PC-3 (cell line): Measurements from ENCODE around the gene EPHB2. TPM values are rescaled to one million over a fixed set of nuclear protein-coding genes. Genes with fewer than 3 reads are reported as not detected.

ENCODE experiments used
- ATAC-seq: fragments of 200-7000 bp; cut with Tn5 transposase; 2 replicates; pipeline ENCODE4 v1.9.1; 2020; ENCODE audit warnings: mild to moderate bottlenecking, moderate library complexity
- BruUV-seq: library from RNA; stranded (reverse); fragments of 400-500 nt; replicated peaks from 2 replicates; lab custom pipeline; 2021; lab: Mats Ljungman, UMichigan
- CTCF ChIA-PET: fragments of 300-600 bp; sonication (Branson Sonifier 250); formaldehyde crosslinking; loops from one replicate; lab custom pipeline; 2022; ENCODE audit warnings: antibody characterized with exemption; lab: Charles Lee
- POLR2A ChIA-PET: fragments of 300-600 bp; sonication (Branson Sonifier 250); formaldehyde crosslinking; loops from one replicate; lab custom pipeline; 2022; ENCODE audit warnings: antibody characterized with exemption; ENCODE audit not compliant: unreplicated experiment; lab: Charles Lee
- DNase-seq: peaks from one replicate; pipeline ENCODE4 v3.0.0-alpha.2; 2015
- H2AFZ ChIP-seq: fragments of 300-600 bp; sonication (generic); 2 replicates; pipeline ENCODE4 v1.6.0; 2016; ENCODE audit warnings: antibody characterized with exemption, low read length
- H3F3A ChIP-seq: fragments of 300-600 bp; sonication (generic); one replicate; pipeline ENCODE4 v1.6.0; 2017; ENCODE audit warnings: antibody characterized with exemption, low read length, control low read depth, mild to moderate bottlenecking; ENCODE audit not compliant: unreplicated experiment
- H3K27ac ChIP-seq: fragments of 300-600 bp; sonication (generic); 2 replicates; pipeline ENCODE4 v1.5.1; 2016; ENCODE audit warnings: mild to moderate bottlenecking, low read length
- H3K27me3 ChIP-seq: fragments of 300-600 bp; sonication (generic); 2 replicates; pipeline ENCODE4 v1.6.1; 2016; ENCODE audit warnings: low read length, mixed read lengths
- H3K36me3 ChIP-seq: fragments of 300-600 bp; sonication (generic); 2 replicates; pipeline ENCODE4 v1.6.1; 2016; ENCODE audit warnings: low read depth, mixed run types, low read length, mixed read lengths
- H3K4me1 ChIP-seq: fragments of 300-600 bp; sonication (generic); 2 replicates; pipeline ENCODE4 v1.5.1; 2016; ENCODE audit warnings: low read length; ENCODE audit not compliant: insufficient read depth
- H3K4me2 ChIP-seq: fragments of 300-600 bp; sonication (generic); 2 replicates; pipeline ENCODE4 v1.6.0; 2016; ENCODE audit warnings: low read length
- H3K4me3 ChIP-seq: fragments of 300-600 bp; sonication (generic); 2 replicates; pipeline ENCODE4 v1.5.1; 2016; ENCODE audit warnings: mild to moderate bottlenecking, low read length, mixed read lengths
- H3K79me2 ChIP-seq: fragments of 300-600 bp; sonication (generic); 2 replicates; pipeline ENCODE4 v1.6.1; 2017; ENCODE audit warnings: low read length, mixed read lengths
- H3K9ac ChIP-seq: fragments of 300-600 bp; sonication (generic); 2 replicates; pipeline ENCODE4 v1.6.0; 2016; ENCODE audit warnings: mild to moderate bottlenecking, low read length
- H3K9me2 ChIP-seq: fragments of 300-600 bp; sonication (generic); replicated peaks from 2 replicates; pipeline ENCODE4 v1.6.1; 2016; ENCODE audit warnings: mixed run types, low read length, mixed read lengths
- H3K9me3 ChIP-seq: fragments of 300-600 bp; sonication (generic); 2 replicates; pipeline ENCODE4 v1.6.1; 2016; ENCODE audit warnings: low read length, mixed read lengths
- H4K20me1 ChIP-seq: fragments of 300-600 bp; sonication (generic); 2 replicates; pipeline ENCODE4 v1.6.1; 2016; ENCODE audit warnings: low read length, mixed read lengths
- EZH2 ChIP-seq: fragments of 300-600 bp; sonication (generic); IDR thresholded peaks from one replicate; pipeline ENCODE4 v1.6.1; 2017; ENCODE audit warnings: antibody characterized with exemption, mild to moderate bottlenecking, low read length; ENCODE audit not compliant: unreplicated experiment
- EZH2phosphoT487 ChIP-seq: fragments of 300-600 bp; sonication (generic); IDR thresholded peaks from 2 replicates; pipeline ENCODE4 v1.6.1; 2018; ENCODE audit warnings: mild to moderate bottlenecking, antibody characterized with exemption, low read length, borderline replicate concordance
- intact Hi-C: fragments of 100-400 bp; cut with micrococcal nuclease; formaldehyde crosslinking; loops from 2 replicates; pipeline ENCODE4 v1.9.0; 2023
- total RNA-seq: library from RNA; depleted of rRNA; stranded (reverse); fragments of >200 nt; gene quantifications from 2 replicates; pipeline ENCODE4 v1.2.3, GENCODE V29; 2014
- TF ChIP-seq, protein P1 (sequence below): fragments of 300-600 bp; sonication (generic); conservative IDR thresholded peaks from 2 replicates; pipeline ENCODE4 v1.5.1; 2017; ENCODE audit warnings: antibody characterized with exemption, low read depth, mild to moderate bottlenecking, low read length

The EPHB2 gene
- total RNA-seq, 1 experiment from 2014 or later, result 23.2 TPM

DNA sequence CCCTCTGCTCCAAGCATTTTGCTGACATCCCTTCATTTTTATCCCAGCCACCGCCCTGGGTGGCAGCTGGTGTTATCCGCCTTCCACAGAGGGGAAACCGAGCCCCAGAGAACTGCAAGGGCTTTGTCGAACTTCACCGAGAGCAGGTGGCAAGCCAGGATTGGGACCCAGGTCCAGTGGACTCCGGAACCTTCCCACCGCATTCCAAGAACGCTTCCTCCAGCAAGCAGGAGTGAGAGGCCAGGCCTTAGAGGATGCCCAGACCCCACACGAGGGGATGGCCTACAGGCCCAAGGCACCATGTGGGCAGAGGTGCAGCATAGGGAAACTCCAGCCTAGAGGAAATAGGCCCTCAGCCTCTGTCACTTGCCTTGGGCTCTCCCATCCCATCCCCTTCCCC is 90.7 kb downstream of the EPHB2 start:
- DNase-seq, result no peak
- H3F3A ChIP-seq, result no peaks in the 10 kb centered on the region
- no peaks in the 10 kb centered on the region for H3K27me3 ChIP-seq
- H3K9me2 ChIP-seq, result no peaks in the 10 kb centered on the region
- H3K4me1 ChIP-seq, result peaks cover 16% of the 10 kb centered on the region; the same call in 1 of the 2 replicates
- BruUV-seq, result no TSS peak
- H3K4me3 ChIP-seq, result no peak overlapping the region
- H3K36me3 ChIP-seq, result no peaks in the 10 kb centered on the region
- H3K79me2 ChIP-seq, result no peaks in the 10 kb centered on the region
- ChIA-PET CTCF (no interaction called here), POLR2A (no interaction called here)
- intact Hi-C loops, result no loop called here
- no peak for TF ChIP-seq EZH2
- TF ChIP-seq, protein P1, sequence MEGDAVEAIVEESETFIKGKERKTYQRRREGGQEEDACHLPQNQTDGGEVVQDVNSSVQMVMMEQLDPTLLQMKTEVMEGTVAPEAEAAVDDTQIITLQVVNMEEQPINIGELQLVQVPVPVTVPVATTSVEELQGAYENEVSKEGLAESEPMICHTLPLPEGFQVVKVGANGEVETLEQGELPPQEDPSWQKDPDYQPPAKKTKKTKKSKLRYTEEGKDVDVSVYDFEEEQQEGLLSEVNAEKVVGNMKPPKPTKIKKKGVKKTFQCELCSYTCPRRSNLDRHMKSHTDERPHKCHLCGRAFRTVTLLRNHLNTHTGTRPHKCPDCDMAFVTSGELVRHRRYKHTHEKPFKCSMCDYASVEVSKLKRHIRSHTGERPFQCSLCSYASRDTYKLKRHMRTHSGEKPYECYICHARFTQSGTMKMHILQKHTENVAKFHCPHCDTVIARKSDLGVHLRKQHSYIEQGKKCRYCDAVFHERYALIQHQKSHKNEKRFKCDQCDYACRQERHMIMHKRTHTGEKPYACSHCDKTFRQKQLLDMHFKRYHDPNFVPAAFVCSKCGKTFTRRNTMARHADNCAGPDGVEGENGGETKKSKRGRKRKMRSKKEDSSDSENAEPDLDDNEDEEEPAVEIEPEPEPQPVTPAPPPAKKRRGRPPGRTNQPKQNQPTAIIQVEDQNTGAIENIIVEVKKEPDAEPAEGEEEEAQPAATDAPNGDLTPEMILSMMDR, result no peak
- TF ChIP-seq EZH2phosphoT487, result no peak
- no peak overlapping the region for H3K4me2 ChIP-seq
- no peaks in the 10 kb centered on the region for H4K20me1 ChIP-seq
- H3K9me3 ChIP-seq, result no peaks in the 10 kb centered on the region
- H3K9ac ChIP-seq, result no peak overlapping the region
- ATAC-seq, result no peak
- no peak overlapping the region for H2AFZ ChIP-seq
- H3K27ac ChIP-seq, result no peak overlapping the region

DNA sequence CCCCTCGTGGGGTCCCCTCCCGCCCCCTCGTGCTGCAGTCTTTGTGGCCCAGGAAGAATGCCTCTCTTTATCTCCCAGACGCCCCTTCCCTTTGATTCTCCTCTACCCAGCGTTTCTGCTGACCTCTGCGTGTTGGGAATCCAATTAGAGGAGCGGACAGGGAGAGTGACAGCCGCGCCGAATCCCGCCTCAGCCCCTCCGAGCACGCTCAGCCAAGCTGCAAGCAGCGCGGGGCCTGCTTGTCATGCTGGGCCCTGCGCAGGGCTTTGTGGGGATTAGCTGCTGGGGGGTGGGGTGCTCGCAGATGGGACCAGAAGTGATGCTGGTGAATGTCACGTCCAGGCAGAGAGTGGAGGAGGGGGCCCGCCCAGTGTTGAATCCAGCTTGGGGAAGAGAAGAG is 91.1 kb downstream of the EPHB2 start:
- Histone ChIP-seq H3K4me1 (peaks cover 16% of the 10 kb centered on the region; the same call in 1 of the 2 replicates), H3F3A (no peaks in the 10 kb centered on the region), H3K4me3 (no peak overlapping the region), H3K27me3 (no peaks in the 10 kb centered on the region), H4K20me1 (no peaks in the 10 kb centered on the region), H3K9me3 (no peaks in the 10 kb centered on the region), H3K4me2 (no peak overlapping the region), H3K36me3 (no peaks in the 10 kb centered on the region), H3K9me2 (no peaks in the 10 kb centered on the region), H2AFZ (no peak overlapping the region), H3K27ac (no peak overlapping the region), H3K9ac (no peak overlapping the region), H3K79me2 (no peaks in the 10 kb centered on the region)
- POLR2A ChIA-PET, result no interaction called here
- ATAC-seq, result no peak
- intact Hi-C loops, result no loop called here
- TF ChIP-seq, protein P1, result no peak
- TF ChIP-seq EZH2phosphoT487 (no peak), EZH2 (no peak)
- DNase-seq, result no peak
- no TSS peak for BruUV-seq
- CTCF ChIA-PET, result no interaction called here

DNA sequence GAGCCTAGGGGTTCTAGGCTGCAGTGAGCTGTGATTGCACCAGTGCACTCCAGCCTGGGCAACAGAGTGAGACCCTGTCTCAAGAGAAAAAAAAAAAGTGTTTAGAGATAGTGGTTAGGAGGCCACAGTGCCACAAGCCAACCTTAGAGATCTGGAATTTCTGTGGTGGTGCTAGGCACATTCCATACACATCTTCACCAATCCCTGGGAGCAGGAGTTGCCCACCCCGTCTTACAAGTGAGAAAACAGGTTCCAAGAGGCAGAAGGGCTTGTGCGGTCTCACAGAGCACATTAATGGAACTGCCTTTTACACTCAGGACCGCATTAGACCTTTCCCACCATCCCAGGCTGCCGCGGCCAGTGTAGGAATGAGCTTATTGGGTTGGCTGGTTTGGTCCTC is 93.2 kb downstream of the EPHB2 start:
- intact Hi-C loops, result no loop called here
- no peaks in the 10 kb centered on the region for H3K9me3 ChIP-seq
- CTCF ChIA-PET, result no interaction called here
- DNase-seq, result no peak
- H3K79me2 ChIP-seq, result no peaks in the 10 kb centered on the region
- no peaks in the 10 kb centered on the region for H3K9me2 ChIP-seq
- H3K27me3 ChIP-seq, result no peaks in the 10 kb centered on the region
- H3K4me3 ChIP-seq, result no peak overlapping the region
- POLR2A ChIA-PET, result no interaction called here
- no peak for TF ChIP-seq EZH2
- TF ChIP-seq, protein P1, result no peak
- TF ChIP-seq EZH2phosphoT487, result no peak
- BruUV-seq, result no TSS peak
- H3F3A ChIP-seq, result no peaks in the 10 kb centered on the region
- H3K27ac ChIP-seq, result no peak overlapping the region
- H3K4me2 ChIP-seq, result no peak overlapping the region
- no peak overlapping the region for H3K9ac ChIP-seq
- no peak for ATAC-seq
- H3K4me1 ChIP-seq, result peaks cover 26% of the 10 kb centered on the region
- H2AFZ ChIP-seq, result no peak overlapping the region
- no peaks in the 10 kb centered on the region for H3K36me3 ChIP-seq
- no peaks in the 10 kb centered on the region for H4K20me1 ChIP-seq
